Kidney epithelial cell (primary cell): Measurements from ENCODE around the gene CHKA. TPM values are rescaled to one million over a fixed set of nuclear protein-coding genes. Genes with fewer than 3 reads are reported as not detected.

Experiments
- DNase-seq: peaks from one replicate; pipeline ENCODE4 v3.0.0-alpha.2; 2010; ENCODE audit warnings: low read depth
- H3K27me3 ChIP-seq: 2 replicates; pipeline ENCODE4 v1.6.0; 2011; ENCODE audit warnings: low read length; ENCODE audit not compliant: control insufficient read depth, insufficient read depth
- H3K36me3 ChIP-seq: 2 replicates; pipeline ENCODE4 v1.5.1; 2011; ENCODE audit warnings: low read length; ENCODE audit not compliant: control insufficient read depth, insufficient read depth
- H3K4me3 ChIP-seq: 2 replicates; pipeline ENCODE4 v1.5.1; 2011; ENCODE audit warnings: low read depth, mild to moderate bottlenecking, control low read depth, low read length
- total RNA-seq: library from RNA; depleted of rRNA; stranded (reverse); fragments of >200 nt; gene quantifications from 2 replicates; pipeline ENCODE4 v1.2.3, GENCODE V29; 2015
- TF ChIP-seq, protein P1 (sequence below): IDR thresholded peaks from 2 replicates; pipeline ENCODE4 v1.5.1; 2011; ENCODE audit warnings: mild to moderate bottlenecking, moderate library complexity, low read length, control low read depth, inconsistent platforms; ENCODE audit not compliant: insufficient read depth, poor library complexity, severe bottlenecking

Gene CHKA
- total RNA-seq, 1 donor from 2014 or later = 30.9 TPM

- no peaks in the 10 kb centered on the region for H3K27me3 ChIP-seq
- H3K4me3 ChIP-seq = no peak overlapping the region
- H3K36me3 ChIP-seq = peaks cover 3% of the 10 kb centered on the region
- TF ChIP-seq, protein P1, sequence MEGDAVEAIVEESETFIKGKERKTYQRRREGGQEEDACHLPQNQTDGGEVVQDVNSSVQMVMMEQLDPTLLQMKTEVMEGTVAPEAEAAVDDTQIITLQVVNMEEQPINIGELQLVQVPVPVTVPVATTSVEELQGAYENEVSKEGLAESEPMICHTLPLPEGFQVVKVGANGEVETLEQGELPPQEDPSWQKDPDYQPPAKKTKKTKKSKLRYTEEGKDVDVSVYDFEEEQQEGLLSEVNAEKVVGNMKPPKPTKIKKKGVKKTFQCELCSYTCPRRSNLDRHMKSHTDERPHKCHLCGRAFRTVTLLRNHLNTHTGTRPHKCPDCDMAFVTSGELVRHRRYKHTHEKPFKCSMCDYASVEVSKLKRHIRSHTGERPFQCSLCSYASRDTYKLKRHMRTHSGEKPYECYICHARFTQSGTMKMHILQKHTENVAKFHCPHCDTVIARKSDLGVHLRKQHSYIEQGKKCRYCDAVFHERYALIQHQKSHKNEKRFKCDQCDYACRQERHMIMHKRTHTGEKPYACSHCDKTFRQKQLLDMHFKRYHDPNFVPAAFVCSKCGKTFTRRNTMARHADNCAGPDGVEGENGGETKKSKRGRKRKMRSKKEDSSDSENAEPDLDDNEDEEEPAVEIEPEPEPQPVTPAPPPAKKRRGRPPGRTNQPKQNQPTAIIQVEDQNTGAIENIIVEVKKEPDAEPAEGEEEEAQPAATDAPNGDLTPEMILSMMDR = no peak
- DNase-seq = no peak
These were observed 73.5 kb downstream of the CHKA start for GRCh38 chr11:68047437-68048290.

DNA sequence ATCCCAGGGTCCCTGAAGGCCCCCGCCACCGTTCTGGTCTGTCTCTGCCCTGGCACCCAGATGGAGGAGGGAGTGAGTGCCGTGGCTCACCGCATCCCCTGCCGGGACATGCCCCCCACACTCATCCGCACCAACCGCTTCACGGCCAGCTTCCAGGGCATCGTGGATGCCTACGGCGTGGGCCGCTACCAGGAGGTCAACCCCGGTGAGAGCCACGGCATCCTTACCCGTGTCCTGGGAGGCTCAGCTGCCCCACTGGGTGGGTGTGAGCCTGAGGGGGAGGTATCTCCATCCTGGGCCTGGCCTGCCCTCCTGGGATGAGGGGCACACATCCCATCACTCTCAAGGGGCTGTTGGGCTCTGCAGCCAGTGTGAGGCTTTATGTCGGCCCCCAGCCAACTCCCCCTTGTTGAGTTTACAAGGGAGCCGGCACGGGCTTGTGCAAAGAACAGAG, 76.3 kb downstream of the CHKA start:
- no peaks in the 10 kb centered on the region for H3K36me3 ChIP-seq

GRCh38 chr11:68044145-68044813, 76.9 kb downstream of the CHKA start:
- Histone ChIP-seq H3K36me3 (no peaks in the 10 kb centered on the region), H3K27me3 (no peaks in the 10 kb centered on the region), H3K4me3 (no peak overlapping the region)
- TF ChIP-seq, protein P1 = no peak
- DNase-seq = no peak

More for the DNA sequence above, 76.3 kb downstream of the CHKA start:
- TF ChIP-seq, protein P1 = no peak
- DNase-seq = no peak
- no peak overlapping the region for H3K4me3 ChIP-seq
- no peaks in the 10 kb centered on the region for H3K27me3 ChIP-seq

- no peak for DNase-seq
- TF ChIP-seq, protein P1 = no peak
- Histone ChIP-seq H3K36me3 (no peaks in the 10 kb centered on the region), H3K4me3 (no peak overlapping the region), H3K27me3 (no peaks in the 10 kb centered on the region)
These were observed 77.6 kb downstream of the CHKA start for GRCh38 chr11:68043349-68044144.

DNA sequence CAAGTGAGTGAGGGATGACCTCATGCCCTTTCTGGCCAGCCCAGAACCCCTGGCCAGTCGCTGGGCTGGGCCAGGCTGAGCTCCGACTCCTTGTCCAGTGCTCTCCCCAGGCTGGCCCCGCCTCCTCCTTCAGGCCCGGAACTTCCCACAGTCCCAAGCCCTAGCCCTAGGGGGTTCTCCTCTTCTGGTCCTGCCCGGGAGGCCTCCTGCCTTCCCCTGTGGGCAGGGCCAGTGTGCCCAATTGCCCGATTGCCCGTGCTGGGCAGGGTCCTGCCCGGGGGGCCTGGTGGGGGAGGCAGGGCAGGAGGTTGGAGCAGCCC, 78.2 kb downstream of the CHKA start:
- no peaks in the 10 kb centered on the region for H3K27me3 ChIP-seq

More for the DNA sequence above, 78.2 kb downstream of the CHKA start:
- H3K36me3 ChIP-seq = no peaks in the 10 kb centered on the region
- TF ChIP-seq, protein P1 = no peak
- no peak overlapping the region for H3K4me3 ChIP-seq
- no peak for DNase-seq
